Endothelial cell of umbilical vein (primary cell): ENCODE measurements around the gene C12orf57. TPM values are rescaled to one million over a fixed set of nuclear protein-coding genes. Genes with fewer than 3 reads are reported as not detected.

Source experiments
- BruUV-seq: library from RNA; stranded (reverse); fragments of 400-500 nt; replicated peaks from 2 replicates; lab custom pipeline; 2021; lab: Mats Ljungman, UMichigan
- CTCF ChIA-PET: fragments of 300-600, 350-600 bp; sonication (Branson Sonifier 250); formaldehyde crosslinking; loops from one replicate; lab custom pipeline; 2021; ENCODE audit warnings: antibody characterized with exemption, inconsistent platforms; lab: Charles Lee
- POLR2A ChIA-PET: fragments of 300-600, 350-600 bp; sonication (Branson Sonifier 250); formaldehyde crosslinking; loops from one replicate; lab custom pipeline; 2021; ENCODE audit warnings: antibody characterized with exemption, inconsistent platforms; lab: Charles Lee
- DNase-seq: peaks from one replicate; pipeline ENCODE4 v3.0.0-alpha.2; 2011; ENCODE audit warnings: low read depth, low spot score
- FAIRE-seq: peaks from 2 replicates; lab custom pipeline; 2011; peaks lifted over from hg19 to GRCh38; lab: Jason Lieb, UNC
- H2AFZ ChIP-seq: 2 replicates; pipeline ENCODE4 v1.6.0; 2012; ENCODE audit warnings: low read depth, low read length, control low read depth, inconsistent platforms
- H3K27ac ChIP-seq: 2 replicates; pipeline ENCODE4 v1.5.1; 2011; ENCODE audit warnings: low read depth, mild to moderate bottlenecking, control low read depth, low read length, moderate library complexity; ENCODE audit not compliant: insufficient read depth
- H3K27me3 ChIP-seq, 2 experiments: 2 replicates each; pipeline versions ENCODE4 v1.6.0 to v1.6.1; 2011; ENCODE audit warnings: low read length in 2 of 2, mixed read lengths in 1 of 2; ENCODE audit not compliant: control insufficient read depth in 2 of 2, insufficient read depth in 2 of 2
- H3K36me3 ChIP-seq, 2 experiments: 2 replicates in 1 of 2; 3 replicates in 1 of 2; pipeline ENCODE4 v1.5.1; 2011; ENCODE audit warnings: low read length in 2 of 2, mild to moderate bottlenecking in 1 of 2, moderate library complexity in 1 of 2; ENCODE audit not compliant: control insufficient read depth in 2 of 2, insufficient read depth in 2 of 2; ENCODE audit errors: extremely low read depth in 1 of 2
- H3K4me1 ChIP-seq: 3 replicates; pipeline ENCODE4 v1.5.1; 2011; ENCODE audit warnings: mild to moderate bottlenecking, low read length; ENCODE audit not compliant: control insufficient read depth, insufficient read depth; ENCODE audit errors: extremely low read depth
- H3K4me2 ChIP-seq: 2 replicates; pipeline ENCODE4 v1.6.1; 2011; ENCODE audit warnings: low read length, control low read depth, mixed read lengths; ENCODE audit not compliant: insufficient read depth
- H3K4me3 ChIP-seq, 3 experiments: fragments of 200-600 bp in 1 of 3; sonication (generic), shearing (Covaris generic) in 1 of 3; replicated peaks in 1 of 3; 2 replicates each; pipeline ENCODE4 v1.5.1; 2011 to 2016; ENCODE audit warnings: control low read depth in 3 of 3, low read length in 3 of 3, mild to moderate bottlenecking in 2 of 3, inconsistent platforms in 1 of 3, low read depth in 1 of 3, moderate library complexity in 1 of 3; ENCODE audit not compliant: insufficient read depth in 1 of 3
- H3K79me2 ChIP-seq: 2 replicates; pipeline ENCODE4 v1.6.0; 2012; ENCODE audit warnings: low read length, inconsistent platforms; ENCODE audit not compliant: control insufficient read depth, insufficient read depth
- H3K9ac ChIP-seq: replicated peaks from 2 replicates; pipeline ENCODE3; 2011; ENCODE audit warnings: low read length, control low read depth; ENCODE audit not compliant: insufficient read depth; ENCODE audit errors: extremely low read depth
- H3K9me1 ChIP-seq: replicated peaks from 3 replicates; pipeline ENCODE4 v1.6.0; 2011; ENCODE audit warnings: mild to moderate bottlenecking, low read length; ENCODE audit not compliant: control insufficient read depth, insufficient read depth; ENCODE audit errors: extremely low read depth
- H3K9me3 ChIP-seq: replicated peaks from 2 replicates; pipeline ENCODE4 v1.5.1; 2012; ENCODE audit warnings: low read length, inconsistent platforms; ENCODE audit not compliant: control insufficient read depth, insufficient read depth
- H4K20me1 ChIP-seq: replicated peaks from 2 replicates; pipeline ENCODE3; 2011; ENCODE audit warnings: mild to moderate bottlenecking, low read length; ENCODE audit not compliant: control insufficient read depth, insufficient read depth; ENCODE audit errors: extremely low read depth
- EZH2 ChIP-seq: IDR thresholded peaks from 2 replicates; pipeline ENCODE4 v1.6.1; 2012; ENCODE audit warnings: borderline replicate concordance, low read depth, mild to moderate bottlenecking, moderate library complexity, low read length, inconsistent platforms; ENCODE audit not compliant: severe bottlenecking
- FOS ChIP-seq: IDR thresholded peaks from 2 replicates; pipeline ENCODE4 v1.6.1; 2011; ENCODE audit warnings: mild to moderate bottlenecking, low read length, moderate library complexity, borderline replicate concordance; ENCODE audit not compliant: insufficient read depth
- GATA2 ChIP-seq: IDR thresholded peaks from 2 replicates; pipeline ENCODE4 v1.7.0; 2011; ENCODE audit warnings: low read depth, mild to moderate bottlenecking, moderate library complexity, mixed read lengths, low read length; ENCODE audit not compliant: insufficient read length, insufficient read depth
- MYC ChIP-seq: IDR thresholded peaks from one replicate; pipeline ENCODE4 v1.6.1; 2011; ENCODE audit warnings: mild to moderate bottlenecking, low read depth, low read length
- POLR2A ChIP-seq: IDR thresholded peaks from 2 replicates; pipeline ENCODE4 v1.6.1; 2012; ENCODE audit warnings: low read depth, mild to moderate bottlenecking, control low read depth, low read length
- POLR2AphosphoS5 ChIP-seq: IDR thresholded peaks from 2 replicates; pipeline ENCODE4 v1.6.1; 2012; ENCODE audit warnings: low read depth, mild to moderate bottlenecking, control low read depth, low read length, moderate library complexity; ENCODE audit not compliant: insufficient read depth
- dilution Hi-C: fragments of 300-500 bp; cut with MboI; formaldehyde crosslinking; loops from one replicate; pipeline ENCODE4 v1.15.0; 2019; ENCODE audit warnings: low sequenced_read_pairs; ENCODE audit not compliant: extremely low pct_ligation_motif_present
- intact Hi-C: fragments of 100-400 bp; cut with micrococcal nuclease; formaldehyde crosslinking; loops from one replicate; pipeline ENCODE4 v1.10.0; 2022
- polyA plus RNA-seq, 4 experiments: library from polyadenylated mRNA; depleted of rRNA in 3 of 4; stranded (reverse) in 3 of 4; unstranded in 1 of 4; fragments of >200 nt; gene quantifications; 2 replicates each; pipeline versions ENCODE4 v1.2.1 to v1.2.3, GENCODE V29; 2011 to 2012; ENCODE audit warnings: missing spikeins in 1 of 4
- total RNA-seq: library from RNA; stranded (reverse); gene quantifications from 2 replicates; pipeline ENCODE4 v1.2.3, GENCODE V29; 2021
- TF ChIP-seq, protein P1 (sequence below): IDR thresholded peaks from 2 replicates; pipeline ENCODE4 v1.6.1; 2011; ENCODE audit not compliant: insufficient read depth, insufficient read length
- TF ChIP-seq, protein P2 (sequence below), 2 donors: IDR thresholded peaks; 1 replicate in 1 of 2; 2 replicates in 1 of 2; pipeline ENCODE4 v1.5.1; 2011; ENCODE audit warnings: low read length in 2 of 2, mild to moderate bottlenecking in 2 of 2, moderate library complexity in 2 of 2, control low read depth in 1 of 2, inconsistent platforms in 1 of 2, low read depth in 1 of 2; ENCODE audit not compliant: insufficient read depth in 1 of 2; ENCODE audit errors: extremely low read depth in 1 of 2

C12orf57 gene
- total and polyA plus RNA-seq, 2 donors (not counting 3 experiments of a cell fraction or from before 2014, with no cell fraction given), result 167 to 729 TPM

DNA sequence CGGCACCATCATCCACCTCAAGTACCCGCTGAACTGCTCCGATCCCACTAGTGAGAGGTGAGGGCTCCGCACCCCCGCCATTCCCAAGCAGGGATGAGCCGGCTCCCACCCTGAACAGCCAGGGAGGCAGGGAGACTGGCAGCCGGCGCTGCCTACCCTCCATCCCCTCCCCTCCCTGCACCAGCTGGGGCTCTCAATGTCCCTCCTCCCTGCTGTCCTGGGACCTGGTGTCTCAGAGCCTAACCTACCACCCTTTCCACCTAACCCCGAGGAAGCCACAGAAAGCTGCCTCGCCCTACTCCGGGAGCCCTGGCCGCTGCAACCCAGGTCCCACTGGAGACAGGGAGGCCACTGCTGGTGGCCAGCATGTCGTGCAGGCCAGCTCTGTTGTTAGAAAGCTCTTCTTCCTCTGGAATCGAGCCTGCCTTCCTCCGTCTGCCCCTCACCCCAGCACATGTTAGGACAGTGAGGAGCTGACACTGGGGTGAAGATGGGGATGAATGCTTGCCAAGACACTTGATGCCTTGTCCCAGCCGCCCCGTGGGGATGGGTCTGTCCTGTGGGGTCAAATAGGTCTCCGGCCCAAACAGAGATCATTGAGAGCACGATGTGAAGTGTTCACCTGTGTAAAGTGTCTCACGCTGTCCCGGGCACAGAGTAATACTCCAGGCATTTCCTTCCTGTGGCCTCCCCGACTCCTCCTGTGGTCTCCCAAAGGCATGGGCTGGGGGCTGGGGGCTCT lies 8.5 kb downstream of the C12orf57 start:
- TF ChIP-seq MYC (no peak), POLR2AphosphoS5 (no peak), EZH2 (no peak), FOS (no peak), POLR2A (no peak), GATA2 (no peak)
- TF ChIP-seq, protein P1, sequence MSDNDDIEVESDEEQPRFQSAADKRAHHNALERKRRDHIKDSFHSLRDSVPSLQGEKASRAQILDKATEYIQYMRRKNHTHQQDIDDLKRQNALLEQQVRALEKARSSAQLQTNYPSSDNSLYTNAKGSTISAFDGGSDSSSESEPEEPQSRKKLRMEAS, result no peak
- TF ChIP-seq, protein P2, sequence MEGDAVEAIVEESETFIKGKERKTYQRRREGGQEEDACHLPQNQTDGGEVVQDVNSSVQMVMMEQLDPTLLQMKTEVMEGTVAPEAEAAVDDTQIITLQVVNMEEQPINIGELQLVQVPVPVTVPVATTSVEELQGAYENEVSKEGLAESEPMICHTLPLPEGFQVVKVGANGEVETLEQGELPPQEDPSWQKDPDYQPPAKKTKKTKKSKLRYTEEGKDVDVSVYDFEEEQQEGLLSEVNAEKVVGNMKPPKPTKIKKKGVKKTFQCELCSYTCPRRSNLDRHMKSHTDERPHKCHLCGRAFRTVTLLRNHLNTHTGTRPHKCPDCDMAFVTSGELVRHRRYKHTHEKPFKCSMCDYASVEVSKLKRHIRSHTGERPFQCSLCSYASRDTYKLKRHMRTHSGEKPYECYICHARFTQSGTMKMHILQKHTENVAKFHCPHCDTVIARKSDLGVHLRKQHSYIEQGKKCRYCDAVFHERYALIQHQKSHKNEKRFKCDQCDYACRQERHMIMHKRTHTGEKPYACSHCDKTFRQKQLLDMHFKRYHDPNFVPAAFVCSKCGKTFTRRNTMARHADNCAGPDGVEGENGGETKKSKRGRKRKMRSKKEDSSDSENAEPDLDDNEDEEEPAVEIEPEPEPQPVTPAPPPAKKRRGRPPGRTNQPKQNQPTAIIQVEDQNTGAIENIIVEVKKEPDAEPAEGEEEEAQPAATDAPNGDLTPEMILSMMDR (IDR thresholded peaks at IDR 0.05; ENCODE audit: extremely low read depth in 1 of 2, insufficient read depth in 1 of 2, low read depth in 1 of 2, low read length in 2 of 2), result no peak
- no peak for DNase-seq
- Histone ChIP-seq H3K4me3 (no peak overlapping the region), H3K36me3 (no peaks in the 10 kb centered on the region), H3K27ac (no peak overlapping the region), H3K4me2 (no peak overlapping the region), H3K79me2 (no peaks in the 10 kb centered on the region), H3K4me1 (peaks cover 17% of the 10 kb centered on the region), H3K9me3 (no peaks in the 10 kb centered on the region), H3K27me3 (no peaks in the 10 kb centered on the region), H3K9ac (no peak overlapping the region), H4K20me1 (no peaks in the 10 kb centered on the region), H3K9me1 (no peaks in the 10 kb centered on the region), H2AFZ (peak overlapping the region; percentile 25)
- ChIA-PET POLR2A (no interaction called here), CTCF (interaction anchor here (1.5 kb wide), 2 partner anchors 10 to 12 kb away, joined by 4 to 8 read pairs; no protein-coding TSS in a partner anchor)
- intact Hi-C loops, result no loop called here
- no TSS peak for BruUV-seq
- FAIRE-seq, result no peak
- dilution Hi-C loops, result no loop called here
